Fibroblast of pulmonary artery (primary cell): Measurements from ENCODE around the gene CGB5.

ENCODE experiments used
- DNase-seq: peaks from one replicate; pipeline ENCODE4 v3.0.0-alpha.2; 2010; ENCODE audit warnings: low read depth
- H3K4me3 ChIP-seq: replicated peaks from 2 replicates; pipeline ENCODE4 v1.5.1; 2011; ENCODE audit warnings: low read depth, mild to moderate bottlenecking, control low read depth, low read length, moderate library complexity
- TF ChIP-seq, protein P1 (sequence below): IDR thresholded peaks from 2 replicates; pipeline ENCODE4 v1.5.1; 2011; ENCODE audit warnings: mild to moderate bottlenecking, control low read depth, low read length, inconsistent platforms; ENCODE audit errors: missing control alignments

CGB5 gene

DNA sequence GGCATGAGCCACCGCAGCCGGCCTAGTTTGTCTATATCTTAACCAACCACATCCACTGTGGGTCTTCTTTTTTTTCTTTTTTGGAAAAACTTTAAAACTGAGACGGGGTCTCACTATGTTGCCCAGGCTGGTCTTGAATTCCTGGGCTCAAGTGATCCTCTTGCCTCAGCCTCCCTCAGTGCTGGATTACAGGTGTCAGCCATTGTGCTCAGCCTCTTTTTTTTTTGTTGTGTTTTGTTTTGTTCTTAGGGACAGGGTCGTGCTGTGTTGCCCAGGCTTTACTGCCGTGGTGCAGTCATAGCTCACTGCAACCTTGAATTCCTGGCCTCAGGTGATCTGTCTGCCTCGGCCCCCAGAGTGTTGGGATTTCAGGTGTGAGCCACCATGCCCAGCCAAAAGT lies 49.0 kb downstream of the CGB5 start:
- TF ChIP-seq, protein P1, sequence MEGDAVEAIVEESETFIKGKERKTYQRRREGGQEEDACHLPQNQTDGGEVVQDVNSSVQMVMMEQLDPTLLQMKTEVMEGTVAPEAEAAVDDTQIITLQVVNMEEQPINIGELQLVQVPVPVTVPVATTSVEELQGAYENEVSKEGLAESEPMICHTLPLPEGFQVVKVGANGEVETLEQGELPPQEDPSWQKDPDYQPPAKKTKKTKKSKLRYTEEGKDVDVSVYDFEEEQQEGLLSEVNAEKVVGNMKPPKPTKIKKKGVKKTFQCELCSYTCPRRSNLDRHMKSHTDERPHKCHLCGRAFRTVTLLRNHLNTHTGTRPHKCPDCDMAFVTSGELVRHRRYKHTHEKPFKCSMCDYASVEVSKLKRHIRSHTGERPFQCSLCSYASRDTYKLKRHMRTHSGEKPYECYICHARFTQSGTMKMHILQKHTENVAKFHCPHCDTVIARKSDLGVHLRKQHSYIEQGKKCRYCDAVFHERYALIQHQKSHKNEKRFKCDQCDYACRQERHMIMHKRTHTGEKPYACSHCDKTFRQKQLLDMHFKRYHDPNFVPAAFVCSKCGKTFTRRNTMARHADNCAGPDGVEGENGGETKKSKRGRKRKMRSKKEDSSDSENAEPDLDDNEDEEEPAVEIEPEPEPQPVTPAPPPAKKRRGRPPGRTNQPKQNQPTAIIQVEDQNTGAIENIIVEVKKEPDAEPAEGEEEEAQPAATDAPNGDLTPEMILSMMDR: no peak
- no peak for DNase-seq
- no peak overlapping the region for H3K4me3 ChIP-seq
